GM12801 (cell line): ENCODE data around the gene NT5C3B.

Source experiments
- CTCF ChIP-seq: IDR thresholded peaks from one replicate; pipeline ENCODE4 v1.5.1; 2011; ENCODE audit warnings: control low read depth; ENCODE audit not compliant: insufficient read length; ENCODE audit errors: extremely low read depth

The NT5C3B gene

GRCh38 chr17:41835800-41836549, at the start of gene NT5C3B:
TSS of gene NT5C3B (minus strand) at chr17:41836232. CDS start at chr17:41836193, 39 bp downstream.
- no peak for TF ChIP-seq CTCF

- TF ChIP-seq CTCF, result no peak
These were observed 49.7 kb upstream of the NT5C3B start for GRCh38 chr17:41885733-41886132.

GRCh38 chr17:41882756-41883155, 46.7 kb upstream of the NT5C3B start:
- no peak for TF ChIP-seq CTCF

GRCh38 chr17:41880130-41880529, 44.1 kb upstream of the NT5C3B start:
- no peak for TF ChIP-seq CTCF

- no peak for TF ChIP-seq CTCF
These were observed 37.7 kb upstream of the NT5C3B start for GRCh38 chr17:41873559-41874292.

GRCh38 chr17:41871789-41872188, 35.8 kb upstream of the NT5C3B start:
- no peak for TF ChIP-seq CTCF

GRCh38 chr17:41870627-41871026, 34.6 kb upstream of the NT5C3B start:
- TF ChIP-seq CTCF, result no peak
